ENCODE results near the gene EGLN1. TPM values are rescaled to one million over a fixed set of nuclear protein-coding genes. Genes with fewer than 3 reads are reported as not detected.

The EGLN1 gene
- total RNA-seq, 1 donor from 2014 or later = 23.6 TPM

Other genes starting within 250 kb of the EGLN1 start
- 51.9 and 55.7 TPM in 2 replicates for gene GNPAT, start 181.1 kb downstream of the EGLN1 start, total RNA-seq
- 10.6 and 10.8 TPM in 2 replicates for gene EXOC8, start 84.4 kb downstream of the EGLN1 start, total RNA-seq
- 10.6 and 17.1 TPM in 2 replicates for gene SPRTN, start 84.0 kb downstream of the EGLN1 start, total RNA-seq
- gene TSNAX, start 106.4 kb upstream of the EGLN1 start, total RNA-seq = 27.7 and 29.4 TPM in 2 replicates
- 3.7 and 5.8 TPM in 2 replicates for gene DISC1, start 204.5 kb upstream of the EGLN1 start, total RNA-seq